ELR (cell line): ENCODE data around the gene KCNAB3.

Experiments
- DNase-seq: peaks from one replicate; pipeline ENCODE4 v3.0.0-alpha.2; 2015; ENCODE audit warnings: low read depth

KCNAB3 gene

DNA sequence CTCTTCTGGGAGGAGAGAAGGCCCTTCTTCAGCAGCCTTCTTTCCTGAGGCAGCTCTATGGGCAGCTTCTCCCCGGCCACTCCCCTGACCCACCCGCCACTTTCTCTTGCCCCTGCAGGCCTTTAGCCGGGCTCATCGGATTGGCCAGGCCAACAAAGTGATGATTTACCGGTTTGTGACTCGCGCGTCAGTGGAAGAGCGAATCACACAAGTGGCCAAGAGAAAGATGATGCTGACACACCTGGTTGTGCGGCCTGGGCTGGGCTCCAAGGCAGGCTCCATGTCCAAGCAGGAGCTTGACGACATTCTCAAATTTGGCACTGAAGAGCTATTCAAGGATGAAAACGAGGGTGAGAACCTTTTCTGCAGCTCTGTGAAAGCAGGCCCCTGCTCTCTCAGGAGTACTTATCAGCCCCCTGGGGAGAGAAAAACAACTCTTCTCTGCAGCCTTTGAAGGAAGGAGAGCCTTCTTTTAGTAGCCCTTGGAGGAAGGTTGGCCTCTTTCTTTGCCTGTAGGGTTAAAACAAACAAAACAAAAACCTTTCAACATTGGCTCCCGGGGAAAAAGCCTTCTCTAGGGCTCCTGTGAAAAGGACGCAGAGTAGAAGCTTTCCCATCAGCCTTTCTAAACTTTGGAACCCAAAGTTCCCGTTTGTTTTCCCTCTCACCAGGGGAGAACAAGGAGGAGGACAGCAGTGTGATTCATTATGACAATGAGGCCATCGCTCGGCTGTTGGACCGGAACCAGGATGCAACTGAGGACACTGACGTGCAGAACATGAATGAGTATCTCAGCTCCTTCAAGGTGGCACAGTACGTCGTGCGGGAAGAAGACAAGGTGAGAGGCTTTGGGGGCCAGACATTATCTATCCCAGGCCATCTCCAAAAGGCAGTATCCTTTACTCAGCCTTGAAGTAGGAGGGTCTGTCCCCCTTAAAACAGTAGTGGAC, 26.2 kb downstream of the KCNAB3 start:
- no peak for DNase-seq

DNA sequence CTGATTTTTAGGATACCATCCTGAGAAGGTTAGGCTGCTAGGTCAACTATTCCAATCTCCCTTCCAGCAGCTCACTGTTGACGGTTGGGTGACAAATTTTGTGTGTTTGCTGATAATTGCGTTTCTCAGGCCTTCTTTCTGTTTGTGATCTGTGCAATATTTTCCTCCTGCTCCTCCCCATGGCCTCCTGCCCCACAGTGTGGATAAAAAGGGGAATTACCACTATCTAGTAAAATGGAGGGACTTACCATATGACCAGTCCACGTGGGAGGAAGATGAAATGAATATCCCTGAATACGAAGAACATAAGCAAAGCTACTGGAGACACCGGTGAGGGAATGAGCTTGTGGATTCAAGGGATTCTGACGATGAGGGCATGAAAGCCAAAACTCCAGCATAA, 31.9 kb downstream of the KCNAB3 start:
- DNase-seq = peak; percentile 69

- peak; percentile 46 for DNase-seq
These were observed 32.6 kb downstream of the KCNAB3 start for GRCh38 chr17:7897090-7897489.

DNA sequence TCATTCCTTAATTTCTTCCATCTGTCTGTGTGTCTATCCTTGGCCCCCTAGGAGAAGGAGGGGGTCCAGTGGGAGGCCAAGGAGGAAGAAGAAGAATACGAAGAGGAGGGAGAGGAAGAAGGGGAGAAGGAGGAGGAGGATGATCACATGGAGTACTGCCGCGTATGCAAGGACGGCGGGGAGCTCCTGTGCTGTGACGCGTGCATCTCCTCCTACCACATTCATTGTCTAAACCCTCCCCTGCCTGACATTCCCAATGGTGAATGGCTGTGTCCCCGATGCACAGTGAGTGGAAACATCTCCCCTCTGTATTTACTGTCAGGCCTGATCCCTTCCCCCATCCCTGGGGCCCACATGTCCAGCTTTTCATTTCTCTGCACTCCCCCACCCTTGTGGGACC, 34.8 kb downstream of the KCNAB3 start:
- DNase-seq = no peak

DNA sequence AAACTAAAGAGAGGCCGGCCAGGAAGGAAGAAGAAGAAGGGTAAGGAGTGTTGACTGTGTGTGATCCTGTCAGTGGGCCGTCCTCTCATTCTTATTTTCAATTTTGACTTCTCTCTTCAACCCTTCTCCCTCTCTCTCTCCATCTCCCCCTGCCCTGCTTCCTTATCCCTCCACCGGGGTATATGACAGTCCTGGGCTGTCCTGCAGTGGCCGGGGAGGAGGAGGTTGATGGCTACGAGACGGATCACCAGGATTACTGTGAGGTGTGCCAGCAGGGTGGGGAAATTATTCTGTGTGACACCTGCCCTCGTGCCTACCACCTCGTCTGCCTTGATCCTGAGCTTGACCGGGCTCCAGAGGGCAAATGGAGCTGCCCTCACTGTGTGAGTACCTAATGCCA, 35.4 kb downstream of the KCNAB3 start:
- DNase-seq = no peak

DNA sequence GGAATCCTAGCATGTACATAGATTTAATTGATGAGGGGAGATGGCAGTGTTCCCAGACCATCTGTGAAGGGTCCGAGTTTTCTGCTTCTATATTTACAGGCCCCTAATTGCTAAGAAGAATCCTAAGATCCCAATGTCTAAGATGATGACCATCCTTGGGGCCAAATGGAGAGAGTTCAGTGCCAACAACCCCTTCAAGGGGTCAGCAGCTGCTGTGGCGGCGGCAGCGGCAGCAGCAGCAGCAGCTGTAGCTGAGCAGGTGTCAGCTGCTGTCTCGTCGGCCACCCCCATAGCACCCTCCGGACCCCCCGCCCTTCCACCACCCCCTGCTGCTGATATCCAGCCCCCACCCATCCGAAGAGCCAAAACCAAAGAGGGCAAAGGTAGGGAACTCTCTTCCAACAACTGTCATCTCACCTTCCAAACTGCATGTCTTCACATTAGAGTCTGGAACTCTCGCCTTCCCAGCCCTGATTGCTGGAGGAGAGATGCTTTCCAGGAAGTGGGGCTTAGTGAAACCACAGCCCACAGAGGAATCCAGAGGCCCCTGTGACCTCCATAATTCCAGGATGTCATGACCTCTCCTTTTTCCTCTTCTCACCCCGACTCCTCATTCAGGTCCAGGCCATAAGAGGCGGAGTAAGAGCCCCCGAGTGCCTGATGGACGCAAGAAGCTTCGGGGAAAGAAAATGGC, 36.3 kb downstream of the KCNAB3 start:
- no peak for DNase-seq

DNA sequence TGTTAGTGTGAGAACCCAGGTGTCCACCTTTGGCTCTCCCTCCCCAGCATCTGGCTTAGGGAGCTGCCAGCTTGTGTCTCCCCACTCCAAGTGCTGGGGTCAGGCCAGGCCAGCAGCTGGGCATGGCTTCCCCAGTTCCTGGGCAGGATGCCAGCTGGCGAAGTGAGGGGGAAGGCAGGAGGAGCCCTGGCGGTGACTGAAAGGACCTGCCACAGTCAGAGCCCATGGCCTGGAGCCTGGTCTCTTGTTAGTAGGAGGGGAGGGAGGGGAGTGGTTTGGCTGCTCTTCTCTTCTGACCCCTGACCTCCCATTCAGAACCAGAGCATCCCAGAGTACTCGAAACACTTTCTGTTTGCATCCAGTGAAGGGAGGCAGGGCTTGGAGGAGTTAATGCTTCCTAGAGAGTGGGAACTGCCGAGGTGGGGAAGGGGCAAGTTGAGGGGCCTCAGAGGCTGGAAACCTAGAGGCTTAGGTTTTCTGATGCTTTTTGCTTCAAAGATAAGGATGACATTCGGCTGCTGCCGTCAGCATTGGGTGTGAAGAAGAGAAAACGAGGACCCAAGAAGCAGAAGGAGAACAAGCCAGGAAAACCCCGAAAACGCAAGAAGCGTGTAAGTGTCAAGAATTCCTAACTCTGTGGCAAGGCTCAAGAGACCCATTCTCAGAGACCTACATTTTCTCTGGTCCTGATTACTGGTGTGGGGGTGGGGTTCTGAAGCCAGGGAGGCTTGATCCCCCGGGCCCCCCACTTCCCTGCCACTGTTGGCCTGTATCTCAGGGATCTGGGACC, 40.3 kb downstream of the KCNAB3 start:
- peak; percentile 93 for DNase-seq

- DNase-seq = no peak
These were observed 41.3 kb downstream of the KCNAB3 start, which contains the start of gene CHD3 for GRCh38 chr17:7888184-7888920. Gene CHD3, plus strand, starts transcription at chr17:7888789. Its CDS starts 212 bp downstream, at chr17:7889001.

DNA sequence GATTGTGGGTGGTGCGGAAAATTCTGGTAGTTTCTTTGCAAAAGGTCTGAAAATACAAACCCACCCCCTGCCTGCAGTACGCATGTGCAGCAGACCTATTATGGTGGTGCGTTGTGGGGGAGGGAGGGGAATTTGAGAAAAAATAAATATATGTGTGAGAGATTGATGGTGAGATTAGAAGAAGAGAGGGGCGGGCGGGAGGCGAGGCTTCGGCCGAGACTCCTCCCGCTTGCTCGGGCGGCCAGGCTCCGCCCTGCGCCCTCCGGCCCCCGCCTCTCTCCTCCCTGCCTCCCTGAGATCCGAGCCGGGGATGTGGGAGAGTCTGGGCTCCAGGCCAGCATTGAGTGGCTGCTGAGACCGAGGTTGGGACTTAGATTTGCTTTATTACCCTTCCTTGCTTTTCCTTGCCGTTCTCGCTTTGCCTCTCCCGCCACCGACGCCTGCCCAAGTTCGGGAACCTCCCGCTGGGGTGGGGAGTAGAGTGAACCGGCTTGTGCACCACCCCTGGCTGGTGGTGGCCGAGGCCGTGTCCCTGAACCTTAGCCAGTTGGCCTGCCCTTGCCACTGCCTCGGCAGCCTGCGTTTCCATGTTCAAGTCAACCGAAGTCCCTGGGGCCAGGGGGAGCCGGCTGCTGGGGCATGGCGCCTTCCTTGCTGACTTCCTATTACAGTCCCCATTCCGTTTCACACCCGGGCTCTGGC, 42.0 kb downstream of the KCNAB3 start:
- peak; percentile 95 for DNase-seq

- no peak for DNase-seq
These were observed 42.6 kb downstream of the KCNAB3 start for GRCh38 chr17:7887038-7887481.

GRCh38 chr17:7886227-7887037, 43.2 kb downstream of the KCNAB3 start:
- DNase-seq = peak; percentile 59

DNA sequence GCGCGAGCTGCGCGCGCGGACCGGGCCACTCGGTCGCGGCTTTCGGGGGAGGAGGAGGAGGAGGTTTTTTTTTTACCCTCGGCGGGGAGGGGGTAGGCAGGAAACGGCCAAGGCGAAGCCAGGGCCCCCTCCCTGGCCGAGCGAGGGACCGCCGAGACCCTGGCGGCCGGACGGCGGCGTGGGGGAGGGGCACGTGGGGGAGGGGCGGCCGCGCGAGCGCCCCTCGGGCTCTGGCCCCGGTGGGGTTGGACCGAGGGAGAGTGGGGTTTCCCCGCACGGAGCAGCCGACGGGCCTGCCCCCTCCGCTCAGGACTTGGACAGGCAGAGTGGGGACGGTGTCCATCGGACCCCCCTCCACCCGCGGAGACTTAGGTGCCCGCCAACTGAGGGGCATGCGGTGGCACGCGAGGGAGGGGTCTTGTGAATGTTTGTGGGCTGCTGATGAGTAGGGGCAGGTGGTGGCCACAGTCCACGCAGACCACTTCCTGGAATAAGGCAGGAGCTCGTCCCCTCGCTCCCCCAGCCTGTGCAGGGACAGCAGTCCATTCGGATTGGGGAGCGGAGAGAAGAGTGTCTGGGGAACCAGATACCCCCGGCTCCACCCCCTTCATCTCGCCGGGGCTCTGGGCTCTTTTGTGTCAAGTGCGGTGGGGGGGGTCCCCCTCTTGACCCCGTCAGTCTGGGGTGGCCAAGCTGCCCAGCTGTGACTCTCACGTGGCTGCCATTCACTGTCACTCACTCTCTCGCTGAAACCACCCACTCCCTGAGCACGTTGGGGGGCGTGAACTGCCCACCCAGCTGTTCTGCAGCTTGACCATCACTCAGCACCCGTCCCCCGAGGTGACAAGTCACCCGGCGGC, 44.1 kb downstream of the KCNAB3 start:
- DNase-seq = peak; percentile 59

GRCh38 chr17:7884581-7885366, 44.9 kb downstream of the KCNAB3 start:
- DNase-seq = peak; percentile 26

GRCh38 chr17:7883781-7884386, 45.8 kb downstream of the KCNAB3 start:
- peak; percentile 61 for DNase-seq

DNA sequence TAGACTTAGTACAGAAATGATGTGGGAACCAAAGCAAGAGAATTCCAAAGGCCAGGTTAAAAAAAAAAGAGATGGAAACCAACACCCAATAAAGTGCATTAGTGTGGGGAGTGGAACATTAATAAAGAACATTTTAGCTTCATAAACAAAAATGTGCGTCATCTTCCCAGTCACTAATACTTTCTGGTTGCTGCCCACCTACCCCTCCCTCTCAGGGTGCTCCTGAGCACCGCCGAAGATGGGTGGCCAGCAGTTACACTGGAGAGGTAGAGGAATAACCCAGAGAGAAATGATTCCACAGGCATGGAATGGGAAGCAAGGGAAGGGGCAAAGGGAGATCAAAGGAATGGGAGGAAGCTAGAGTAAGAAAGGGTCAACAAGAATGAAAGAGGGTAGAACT, 47.0 kb downstream of the KCNAB3 start:
- no peak for DNase-seq

GRCh38 chr17:7882068-7882467, 47.6 kb downstream of the KCNAB3 start:
- no peak for DNase-seq

DNA sequence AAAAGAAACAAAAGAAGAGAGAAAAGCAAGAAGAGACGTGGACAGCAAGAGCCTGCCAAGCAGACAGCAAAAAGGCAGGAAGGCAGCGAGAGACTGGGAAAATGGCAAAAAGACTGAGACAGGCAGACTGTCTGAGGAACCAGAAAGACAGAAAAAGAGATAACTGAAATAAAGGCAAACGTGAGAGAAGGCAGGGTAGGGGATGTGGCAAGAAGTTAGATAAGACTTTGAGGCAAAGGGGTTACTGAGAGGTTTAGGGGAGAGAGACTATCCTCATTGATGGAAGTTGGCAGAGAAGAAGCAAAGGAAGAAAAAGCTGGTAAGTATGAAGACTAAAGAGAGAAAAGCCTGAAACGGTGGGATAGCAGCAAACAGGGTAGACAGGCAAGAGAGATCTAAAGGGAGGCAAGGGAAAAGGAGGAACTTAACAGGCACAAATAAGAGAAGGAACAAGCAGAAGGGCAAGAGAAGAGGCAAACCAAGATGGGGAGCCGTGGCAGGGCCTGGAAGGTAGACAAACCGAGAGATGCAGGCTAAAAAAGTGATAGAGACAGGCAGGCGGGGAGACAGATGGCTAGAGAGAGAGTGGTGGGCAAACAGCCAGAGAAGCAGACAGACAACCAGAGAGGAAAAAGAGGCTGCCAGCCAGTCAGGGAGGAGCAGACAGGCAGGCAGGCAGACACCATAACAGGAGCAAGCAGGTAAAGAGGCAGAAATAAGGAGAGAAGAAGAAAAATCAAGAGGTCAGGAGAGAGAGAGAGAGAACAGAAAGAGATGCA, 48.2 kb downstream of the KCNAB3 start:
- DNase-seq = no peak
